Measurements from ENCODE around the gene USP50.
"Not testable (repeated sequence)": the region's sequence is repeated elsewhere in the genome, so short reads cannot be mapped to it uniquely, and the experiment has no call there.

USP50 gene

DNA sequence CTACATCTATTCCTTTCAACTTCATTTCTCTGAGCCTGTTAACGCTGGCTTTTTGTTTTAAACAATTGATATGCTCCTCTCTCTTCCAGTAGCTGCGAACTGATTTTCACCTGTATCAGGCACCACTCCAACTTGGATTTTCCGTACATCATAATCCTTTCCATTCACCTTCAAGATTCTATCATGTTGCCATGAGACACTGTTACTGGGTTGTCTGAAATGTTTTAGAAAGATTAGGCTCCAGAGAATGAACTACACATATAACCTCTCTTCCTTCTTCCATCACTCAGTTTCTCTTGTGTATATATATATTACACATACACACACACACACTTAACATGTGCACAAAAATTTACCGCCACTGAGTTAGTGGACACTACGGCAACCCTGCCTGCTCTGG lies at the start of gene USP50:
TSS of gene USP50 (minus strand) at position 101 of the 400 bp plus-strand sequence. CDS start 141 bp downstream, outside the sequence.
- DNase-seq = no peak

- DNase-seq = no peak
Observed at GRCh38 chr15:50594311-50594710, 47.8 kb upstream of the USP50 start.

DNA sequence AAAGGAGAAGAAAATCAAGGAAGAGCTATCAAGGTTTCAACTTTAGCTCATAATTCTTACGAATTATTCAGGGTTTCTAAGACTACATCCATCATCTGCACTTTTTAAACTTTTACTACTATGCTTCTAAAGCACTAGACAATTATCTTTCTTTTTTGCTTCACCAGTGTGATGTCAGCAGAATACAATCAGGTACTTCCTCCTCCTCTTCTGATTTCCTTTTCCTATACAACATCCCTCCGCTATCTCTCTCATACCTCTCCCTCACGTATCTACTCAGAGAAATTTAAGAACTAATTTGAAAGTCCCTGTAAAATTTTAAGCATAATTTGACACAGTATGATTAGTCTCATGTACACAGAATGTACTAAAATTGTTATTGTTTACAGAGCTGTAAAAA lies 47.3 kb upstream of the USP50 start:
- no peak for DNase-seq

- DNase-seq = no peak
Observed at GRCh38 chr15:50590288-50590687, 43.8 kb upstream of the USP50 start.

GRCh38 chr15:50577492-50577891 lies 31.0 kb upstream of the USP50 start:
- no peak for DNase-seq

GRCh38 chr15:50576166-50576565 lies 29.7 kb upstream of the USP50 start:
- DNase-seq = no peak

- not testable (repeated sequence) for DNase-seq
Observed at GRCh38 chr15:50573842-50574241, 27.4 kb upstream of the USP50 start.

DNA sequence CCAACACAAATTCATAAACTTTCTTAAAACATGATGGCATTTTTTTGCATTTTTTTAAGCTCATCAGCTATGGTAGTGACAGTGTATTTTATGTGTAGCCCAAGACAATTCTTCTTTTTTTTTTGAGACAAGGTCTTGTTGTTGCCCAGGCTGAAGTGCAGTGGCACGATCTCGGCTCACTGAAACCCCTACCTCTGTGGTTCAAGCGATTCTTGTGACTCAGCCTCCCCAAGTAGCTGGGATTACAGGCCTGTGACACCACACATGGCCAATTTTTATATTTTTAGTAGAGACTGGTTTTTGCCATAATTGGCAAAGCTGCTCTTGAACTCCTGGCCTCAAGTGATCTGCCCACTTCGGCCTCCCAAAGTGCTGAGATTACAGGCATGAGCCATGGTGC lies 17.3 kb upstream of the USP50 start:
- DNase-seq = no peak

GRCh38 chr15:50562735-50563640 lies 16.5 kb upstream of the USP50 start:
- no peak for DNase-seq

DNA sequence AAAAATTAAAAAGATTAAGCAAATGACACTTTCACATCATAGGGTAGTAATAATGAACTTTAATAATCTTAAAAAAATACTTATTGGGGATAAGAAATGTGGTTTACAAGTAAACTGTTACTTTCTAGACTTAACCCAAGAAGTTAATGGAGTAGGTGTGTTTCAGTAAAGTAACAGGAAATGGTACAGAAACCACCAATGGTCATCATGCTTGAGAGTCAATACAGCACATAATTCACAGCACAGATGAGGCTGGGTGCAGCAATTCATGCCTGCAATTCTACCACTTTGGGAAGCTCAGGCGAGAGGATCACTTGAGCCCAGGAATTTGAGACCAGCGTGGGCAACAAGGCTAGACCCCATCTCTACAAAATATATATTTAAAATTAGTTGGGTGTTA lies 11.5 kb upstream of the USP50 start:
- DNase-seq = no peak

DNA sequence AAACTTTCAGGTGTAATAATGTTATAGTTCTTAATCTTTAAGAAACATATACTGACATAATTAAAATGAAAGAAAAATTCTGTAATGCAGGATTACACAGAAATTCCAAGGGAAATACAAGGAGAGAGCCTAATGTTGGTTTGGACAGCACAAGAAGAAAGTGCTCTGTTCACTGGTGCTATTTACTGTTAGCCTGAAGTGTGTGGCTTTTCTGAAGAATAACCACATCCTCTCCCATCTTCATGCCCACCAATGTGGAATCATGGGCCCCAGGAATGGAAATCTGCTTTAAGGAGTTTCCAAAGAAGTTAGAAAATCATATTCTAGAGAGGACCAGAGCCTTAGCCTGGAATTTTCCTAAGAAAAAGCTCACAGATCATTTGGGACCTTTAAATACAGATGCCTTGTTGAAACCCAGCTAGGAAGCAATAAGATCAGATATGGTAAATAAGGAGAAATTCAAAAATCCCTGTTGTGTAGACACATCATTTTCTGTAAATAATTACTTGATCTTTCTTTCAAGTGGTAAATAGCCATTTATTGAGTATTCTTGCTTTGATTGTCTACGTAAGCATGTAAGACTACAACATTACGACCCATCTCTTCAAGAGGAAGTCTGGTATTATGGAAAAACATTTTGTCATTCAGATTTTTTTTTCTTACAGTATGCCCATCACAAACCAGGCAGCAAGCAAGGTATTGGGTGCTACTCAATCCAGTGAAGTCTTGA lies 10.3 kb upstream of the USP50 start:
- DNase-seq = no peak

DNA sequence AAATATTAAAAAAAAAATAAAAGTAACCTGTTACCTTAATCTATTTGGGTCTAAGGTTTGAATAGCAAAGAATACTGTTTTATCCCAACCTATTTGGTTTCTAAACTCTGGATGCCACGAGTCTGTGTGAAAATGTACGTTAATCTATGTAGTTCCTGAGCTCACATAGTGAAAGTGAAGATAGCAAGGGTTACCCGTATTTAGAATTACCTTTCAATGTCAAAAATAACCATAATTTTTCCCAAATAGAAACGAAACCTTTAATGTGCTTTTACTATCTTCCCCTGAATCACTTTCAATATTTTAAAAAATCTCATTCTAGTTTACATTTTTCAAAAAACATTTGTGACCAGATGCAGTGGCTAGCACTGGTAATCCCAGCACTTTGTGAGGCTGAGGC lies 5.8 kb upstream of the USP50 start:
- no peak for DNase-seq

- no peak for DNase-seq
Observed at GRCh38 chr15:50549326-50549725, 2.9 kb upstream of the USP50 start.

- no peak for DNase-seq
Observed at GRCh38 chr15:50544368-50544767, 2.1 kb downstream of the USP50 start.

DNA sequence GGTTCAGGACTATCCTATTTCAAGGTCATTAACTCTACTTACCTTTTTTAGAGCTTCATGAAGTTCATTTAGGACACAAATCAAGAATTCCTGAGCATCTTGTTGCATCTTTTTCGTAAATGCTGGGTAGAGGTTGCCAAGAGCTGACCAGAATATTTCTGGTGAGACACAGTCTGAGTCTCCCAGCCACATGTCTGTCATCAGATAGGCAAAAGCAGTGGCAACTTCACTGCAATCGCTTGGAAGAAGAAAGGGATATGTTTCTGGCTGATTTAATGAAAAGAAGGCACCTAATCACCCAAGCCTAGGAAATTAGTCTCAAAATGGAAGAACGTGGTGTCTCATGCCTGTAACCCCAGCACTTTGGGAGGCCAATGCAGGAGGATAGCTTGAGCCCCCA lies 2.9 kb downstream of the USP50 start:
- DNase-seq = no peak

GRCh38 chr15:50542887-50543210 lies 3.6 kb downstream of the USP50 start:
- DNase-seq = no peak

GRCh38 chr15:50531766-50532165 lies 14.7 kb downstream of the USP50 start:
- DNase-seq = no peak

- DNase-seq = no peak
Observed at GRCh38 chr15:50531163-50531562, 15.3 kb downstream of the USP50 start.

DNA sequence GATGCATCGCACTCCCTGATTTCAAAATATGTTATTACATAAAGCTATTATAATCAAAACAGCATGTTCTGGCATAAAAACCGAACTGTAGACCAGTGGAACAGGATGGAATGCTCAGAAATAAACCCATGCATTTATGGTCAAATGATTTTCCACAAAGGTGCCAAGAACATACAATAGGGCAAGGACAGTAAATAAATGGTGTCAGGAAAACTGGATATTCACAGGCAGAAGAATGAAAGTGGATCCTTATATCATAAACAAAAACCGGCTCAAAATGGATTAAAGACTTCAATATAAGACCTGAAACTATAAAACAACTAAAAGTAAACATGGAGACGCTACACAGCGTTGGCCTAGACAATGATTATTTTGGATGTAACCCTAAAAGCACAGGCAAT lies 22.6 kb downstream of the USP50 start:
- DNase-seq = no peak

- no peak for DNase-seq
Observed at GRCh38 chr15:50519740-50520425, 26.6 kb downstream of the USP50 start.

DNA sequence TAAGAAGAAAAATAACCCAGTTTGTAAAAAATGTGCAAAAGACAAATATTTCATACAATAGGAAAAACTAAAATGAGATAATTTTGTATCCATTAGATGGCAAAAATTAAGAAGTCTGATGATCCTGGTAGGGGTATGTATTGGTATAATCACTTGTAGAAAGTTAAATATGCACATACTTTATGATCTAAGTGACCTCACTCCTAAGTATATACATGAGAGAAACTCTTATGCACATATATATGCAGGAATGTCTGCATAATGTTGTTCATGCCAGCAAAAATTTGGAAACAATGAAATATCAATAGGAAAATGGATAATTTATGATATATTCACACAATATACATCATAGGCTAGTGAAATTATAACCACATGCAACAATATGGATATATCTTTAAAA lies 33.5 kb downstream of the USP50 start:
- DNase-seq = no peak

DNA sequence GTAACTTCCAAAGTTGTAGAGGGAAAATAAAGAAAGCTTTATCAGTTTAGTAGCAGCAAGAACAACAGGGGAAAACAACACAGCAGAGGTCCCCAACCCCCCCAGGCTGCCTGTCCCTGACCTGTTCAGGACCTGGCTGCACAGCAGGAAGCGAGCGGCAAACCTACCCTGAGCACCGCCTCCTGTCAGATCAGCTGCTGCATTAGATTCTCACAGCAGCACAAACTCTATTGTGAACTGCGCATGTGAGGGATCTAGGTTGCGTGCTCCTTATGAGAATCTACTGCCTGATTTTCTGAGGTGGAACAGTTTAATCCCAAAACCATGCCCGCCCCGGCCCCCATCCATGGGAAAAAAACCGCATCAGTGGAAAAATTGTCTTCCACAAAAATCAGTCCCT lies 40.3 kb downstream of the USP50 start:
- no peak for DNase-seq

DNA sequence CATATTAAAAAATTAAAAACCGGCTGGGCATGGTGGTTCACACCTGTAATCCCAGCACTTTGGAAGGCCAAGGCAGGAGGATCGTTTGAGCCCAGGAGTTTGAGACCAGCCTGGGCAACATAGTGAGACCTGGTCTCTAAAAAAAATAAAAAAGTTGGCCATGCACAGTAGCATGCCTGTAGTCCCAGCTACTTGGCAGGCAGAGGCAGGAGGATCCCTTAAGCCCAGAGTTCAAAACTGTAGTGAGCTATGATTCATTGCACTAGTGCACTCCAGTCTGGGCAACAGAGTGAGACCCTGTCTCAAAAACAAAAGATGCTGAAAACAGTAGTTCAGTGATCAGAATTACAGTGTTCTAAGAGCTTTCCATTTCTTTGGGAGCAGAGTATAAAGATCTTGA lies 40.8 kb downstream of the USP50 start:
- DNase-seq = not testable (repeated sequence)

DNA sequence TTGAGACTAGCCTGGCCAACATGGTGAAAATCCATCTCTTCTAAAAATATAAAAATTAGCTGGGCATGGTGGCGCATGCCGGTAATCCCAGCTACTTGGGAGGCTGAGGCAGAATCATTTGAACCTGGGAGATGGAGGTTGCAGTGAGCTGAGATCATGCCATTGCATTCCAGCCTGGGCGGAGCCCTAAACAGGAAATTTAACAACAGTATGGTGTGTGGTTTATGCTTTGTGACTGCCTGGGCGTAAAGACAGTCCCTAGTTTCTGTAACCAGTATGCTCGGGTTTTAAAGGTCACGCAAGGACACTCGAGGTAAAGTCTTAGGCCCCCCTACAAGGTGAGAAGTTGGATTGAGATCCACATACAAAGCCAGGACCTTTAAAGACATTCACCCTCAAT lies 43.3 kb downstream of the USP50 start:
- no peak for DNase-seq

All from NCI-H446 treated with DMSO at 0.1 percent for 48 hours (cell line).